Mesothelial cell of epicardium (in vitro differentiated cells): ENCODE data around the gene TBATA. TPM values are rescaled to one million over a fixed set of nuclear protein-coding genes. Genes with fewer than 3 reads are reported as not detected.

Experiments used
- DNase-seq, 2 experiments: peaks; one replicate each; pipeline ENCODE4 v3.0.0; 2021; ENCODE audit warnings: low spot score in 2 of 2; ENCODE audit not compliant: unreplicated experiment in 2 of 2
- H3K27ac Mint-ChIP-seq: 2 replicates; pipeline ENCODE4 v1.8.0; 2021; ENCODE audit warnings: mixed read lengths
- H3K27me3 Mint-ChIP-seq: 2 replicates; pipeline ENCODE4 v1.8.0; 2021; ENCODE audit warnings: low read depth, mixed read lengths
- H3K36me3 Mint-ChIP-seq: 2 replicates; pipeline ENCODE4 v1.8.0; 2021; ENCODE audit warnings: mixed read lengths
- H3K4me1 Mint-ChIP-seq: 2 replicates; pipeline ENCODE4 v1.8.0; 2021; ENCODE audit warnings: mixed read lengths
- H3K4me3 Mint-ChIP-seq: 2 replicates; pipeline ENCODE4 v1.8.0; 2021; ENCODE audit warnings: mild to moderate bottlenecking, moderate library complexity, mixed read lengths
- H3K9me3 Mint-ChIP-seq: 2 replicates; pipeline ENCODE4 v1.8.0; 2021; ENCODE audit warnings: mixed read lengths
- CTCF ChIP-seq: fragments of 200-600 bp; sonication (generic); IDR thresholded peaks from one replicate; pipeline ENCODE4 v1.5.0; 2021; ENCODE audit warnings: antibody characterized with exemption; ENCODE audit not compliant: unreplicated experiment
- total RNA-seq: library from RNA; stranded (reverse); gene quantifications from 3 replicates; pipeline ENCODE4 v1.2.1, GENCODE V29; 2021

Gene TBATA
- total RNA-seq, 1 donor from 2014 or later, result not detected

DNA sequence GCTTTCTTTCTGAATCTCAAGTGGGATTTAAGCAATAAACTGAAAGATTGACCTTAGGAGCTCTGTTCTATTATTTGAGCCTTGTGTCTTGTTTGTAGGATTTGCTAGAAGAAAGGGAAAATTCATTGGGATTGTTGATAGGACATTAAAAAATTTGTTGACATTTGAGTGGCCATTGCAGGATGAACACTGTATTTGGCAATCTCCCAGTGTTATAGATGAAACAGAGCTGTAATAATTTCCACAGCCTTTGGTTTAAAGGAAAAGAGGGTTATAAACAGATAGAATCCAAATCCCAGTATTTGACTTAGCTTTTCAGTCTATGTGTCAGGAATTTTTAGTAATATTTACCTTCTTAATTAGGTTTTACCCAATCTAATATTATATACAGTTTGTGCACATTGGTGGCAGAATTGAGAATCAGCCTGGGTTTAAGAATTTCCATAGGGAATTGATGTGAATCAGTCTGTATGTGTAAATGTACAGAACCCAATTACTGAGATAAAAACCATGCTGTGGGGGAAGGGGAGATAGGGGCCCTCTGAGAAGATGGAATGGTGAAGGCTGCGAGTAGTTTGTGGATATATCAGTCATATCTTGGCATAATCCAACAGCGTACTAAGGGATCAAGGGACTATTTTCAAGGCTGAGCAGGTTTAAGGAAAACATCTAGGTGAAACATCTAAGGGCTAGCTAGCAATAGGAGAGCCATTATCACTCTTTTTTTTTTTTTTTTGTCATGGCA is 37.1 kb upstream of the TBATA start:
- H3K27ac Mint-ChIP-seq, result peak overlapping the region; percentile 15
- peaks cover 20% of the 10 kb centered on the region for H3K36me3 Mint-ChIP-seq
- H3K9me3 Mint-ChIP-seq, result no peaks in the 10 kb centered on the region
- H3K4me1 Mint-ChIP-seq, result peaks cover 21% of the 10 kb centered on the region
- no peak overlapping the region for H3K4me3 Mint-ChIP-seq
- H3K27me3 Mint-ChIP-seq, result no peaks in the 10 kb centered on the region
- no peak for DNase-seq
- TF ChIP-seq CTCF, result no peak

DNA sequence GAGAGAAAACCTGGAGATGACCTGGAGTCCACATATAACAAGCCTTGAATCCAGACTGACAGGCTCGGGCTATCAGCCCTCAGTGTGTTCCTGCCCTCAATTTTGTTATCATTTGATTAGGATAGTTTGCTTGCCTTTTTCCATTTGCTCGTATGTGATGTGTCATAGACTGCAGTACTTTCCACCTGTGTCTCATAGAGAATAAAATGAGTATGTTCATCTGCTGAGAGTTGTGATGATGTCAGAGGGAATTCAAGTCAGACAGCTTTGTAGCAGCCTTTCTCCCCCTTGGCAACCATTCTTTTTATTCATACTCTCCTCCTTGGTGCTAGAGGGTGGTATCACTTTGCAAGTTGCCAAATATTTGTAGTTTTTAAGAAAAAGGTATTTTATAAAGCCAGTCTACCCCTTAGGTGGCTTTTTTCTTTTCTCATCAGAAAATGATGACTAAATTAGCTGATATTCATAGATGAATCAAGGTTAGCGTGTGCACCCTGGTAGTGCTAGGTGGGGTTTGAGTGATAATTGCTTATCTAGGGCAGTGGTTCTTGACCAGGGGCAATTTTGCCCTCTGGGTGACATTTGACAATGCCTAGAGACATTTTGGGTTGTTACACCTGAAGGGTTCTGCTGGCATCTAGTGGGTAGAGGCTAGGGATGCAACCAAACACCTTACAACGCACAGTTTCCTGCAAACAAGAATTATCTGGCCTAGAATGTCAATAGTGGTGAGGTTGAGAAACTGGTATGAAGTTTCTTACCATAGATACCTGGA is 36.0 kb upstream of the TBATA start:
- no peak for DNase-seq
- H3K27ac Mint-ChIP-seq, result peak overlapping the region; percentile 11
- H3K9me3 Mint-ChIP-seq, result no peaks in the 10 kb centered on the region
- peaks cover 20% of the 10 kb centered on the region for H3K36me3 Mint-ChIP-seq
- no peak overlapping the region for H3K4me3 Mint-ChIP-seq
- peaks cover 27% of the 10 kb centered on the region for H3K4me1 Mint-ChIP-seq
- TF ChIP-seq CTCF, result no peak
- H3K27me3 Mint-ChIP-seq, result no peaks in the 10 kb centered on the region

DNA sequence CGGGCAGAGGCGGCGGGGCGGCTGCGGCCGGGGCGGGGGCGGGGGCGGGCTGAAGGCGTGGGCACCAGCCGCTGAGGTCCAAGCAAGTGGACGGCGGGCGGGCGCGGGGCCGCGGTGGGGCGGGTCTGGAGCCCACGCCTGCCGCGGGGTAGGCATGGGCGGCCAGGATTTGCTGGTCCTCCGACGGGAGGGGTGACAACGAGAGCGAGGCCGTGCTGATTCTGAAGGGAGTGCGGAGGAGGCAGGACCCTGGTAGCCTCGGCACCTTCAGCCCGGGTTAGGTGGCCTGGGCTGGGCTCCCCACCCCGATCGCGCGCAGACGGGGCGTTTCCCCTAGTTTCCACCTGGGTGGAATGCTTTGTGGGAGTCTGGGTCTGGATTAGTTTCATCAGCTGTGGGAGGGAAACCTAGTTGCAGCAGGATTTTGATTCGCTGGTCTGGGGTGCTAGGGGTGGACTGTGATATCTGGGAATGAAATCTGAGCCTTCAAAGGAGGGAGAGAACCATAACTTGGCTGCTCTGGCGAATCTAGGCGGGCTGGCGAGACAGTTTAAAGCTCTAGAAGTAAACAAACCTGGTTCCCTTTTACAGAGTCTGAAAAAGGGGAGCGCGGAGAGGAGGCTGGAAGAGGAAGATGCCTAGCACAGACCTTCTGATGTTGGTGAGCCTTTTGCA is 31.2 kb upstream of the TBATA start:
- peak; percentile 38 to 79 for DNase-seq
- H3K4me1 Mint-ChIP-seq, result peaks cover 15% of the 10 kb centered on the region
- H3K27ac Mint-ChIP-seq, result peak overlapping the region; percentile 95
- TF ChIP-seq CTCF, result no peak
- peak overlapping the region; percentile 95 for H3K4me3 Mint-ChIP-seq
- H3K9me3 Mint-ChIP-seq, result no peaks in the 10 kb centered on the region
- peaks cover 16% of the 10 kb centered on the region for H3K36me3 Mint-ChIP-seq
- no peaks in the 10 kb centered on the region for H3K27me3 Mint-ChIP-seq

- no peaks in the 10 kb centered on the region for H3K9me3 Mint-ChIP-seq
- peaks cover 13% of the 10 kb centered on the region for H3K4me1 Mint-ChIP-seq
- H3K27me3 Mint-ChIP-seq, result no peaks in the 10 kb centered on the region
- H3K36me3 Mint-ChIP-seq, result peaks cover 13% of the 10 kb centered on the region
- H3K27ac Mint-ChIP-seq, result peak within 1 kb of the TSS; percentile 95
- peak; percentile 91 for TF ChIP-seq CTCF
- peak; percentile 82 to 92 for DNase-seq
- H3K4me3 Mint-ChIP-seq, result peak within 1 kb of the TSS; percentile 95
These were observed 30.5 kb upstream of the TBATA start, which contains the start of gene SGPL1 for GRCh38 chr10:70815504-70816219. TSS of gene SGPL1 (plus strand) at chr10:70815948. CDS start at chr10:70816854, 906 bp downstream.

GRCh38 chr10:70814126-70814525 is 28.9 kb upstream of the TBATA start:
- Mint-ChIP-seq H3K9me3 (no peaks in the 10 kb centered on the region), H3K27ac (no peak overlapping the region), H3K4me3 (peak overlapping the region; percentile 13), H3K27me3 (no peaks in the 10 kb centered on the region), H3K4me1 (peaks cover 13% of the 10 kb centered on the region), H3K36me3 (peaks cover 8% of the 10 kb centered on the region)
- no peak for TF ChIP-seq CTCF
- DNase-seq, result no peak
